Epidermal melanocyte (primary cell): Measurements from ENCODE around the gene SLAMF8.

Source experiments
- DNase-seq: peaks from one replicate; pipeline ENCODE4 v3.0.0; 2011; ENCODE audit warnings: low spot score; ENCODE audit not compliant: insufficient read length

Gene SLAMF8

GRCh38 chr1:159845751-159846629 lies 19.3 kb downstream of the SLAMF8 start:
- no peak for DNase-seq

- DNase-seq, result no peak
These were observed 20.6 kb downstream of the SLAMF8 start for GRCh38 chr1:159847231-159847630.

GRCh38 chr1:159848326-159848725 lies 21.7 kb downstream of the SLAMF8 start:
- DNase-seq, result no peak

GRCh38 chr1:159849626-159850366 lies 23.1 kb downstream of the SLAMF8 start:
- DNase-seq, result no peak

- DNase-seq, result no peak
These were observed 24.7 kb downstream of the SLAMF8 start for GRCh38 chr1:159851407-159851806.

- no peak for DNase-seq
These were observed 26.9 kb downstream of the SLAMF8 start for GRCh38 chr1:159853417-159854115.

- peak; percentile 59 for DNase-seq
These were observed 27.5 kb downstream of the SLAMF8 start for GRCh38 chr1:159854116-159854692.

- peak; percentile 61 for DNase-seq
These were observed 28.1 kb downstream of the SLAMF8 start for GRCh38 chr1:159854693-159855192.

GRCh38 chr1:159855709-159856108 lies 29.0 kb downstream of the SLAMF8 start:
- DNase-seq, result no peak

- no peak for DNase-seq
These were observed 29.9 kb downstream of the SLAMF8 start for GRCh38 chr1:159856576-159856975.

GRCh38 chr1:159857889-159858288 lies 31.2 kb downstream of the SLAMF8 start:
- no peak for DNase-seq

- DNase-seq, result no peak
These were observed 33.2 kb downstream of the SLAMF8 start for GRCh38 chr1:159859767-159860322.

- no peak for DNase-seq
These were observed 33.8 kb downstream of the SLAMF8 start for GRCh38 chr1:159860456-159860855.

- no peak for DNase-seq
These were observed 34.5 kb downstream of the SLAMF8 start for GRCh38 chr1:159861218-159861617.

- DNase-seq, result no peak
These were observed 35.4 kb downstream of the SLAMF8 start for GRCh38 chr1:159862031-159862430.

- no peak for DNase-seq
These were observed 35.9 kb downstream of the SLAMF8 start, which contains the start of gene VSIG8 for GRCh38 chr1:159862557-159862956. Gene VSIG8, minus strand, starts transcription at chr1:159862657. Its CDS starts 136 bp downstream, at chr1:159862521.

- DNase-seq, result no peak
These were observed 37.6 kb downstream of the SLAMF8 start for GRCh38 chr1:159864262-159864661.

GRCh38 chr1:159866066-159866465 lies 39.4 kb downstream of the SLAMF8 start:
- no peak for DNase-seq

- DNase-seq, result no peak
These were observed 40.4 kb downstream of the SLAMF8 start for GRCh38 chr1:159866905-159867663.

GRCh38 chr1:159867664-159868026 lies 41.0 kb downstream of the SLAMF8 start:
- no peak for DNase-seq
